Naive thymus-derived CD4-positive, alpha-beta T cell (primary cell): ENCODE results near the gene TTC21A. TPM values are rescaled to one million over a fixed set of nuclear protein-coding genes. Genes with fewer than 3 reads are reported as not detected.

Experiments used
- ATAC-seq: fragments of 150-1000 bp; cut with Tn5 transposase; 2 replicates; pipeline ENCODE4 v1.10.0; 2021; ENCODE audit warnings: mild to moderate bottlenecking, moderate library complexity
- CTCF ChIA-PET: fragments of 350-600 bp; sonication (Branson Sonifier 250); formaldehyde crosslinking; loops from one replicate; lab custom pipeline; 2021; ENCODE audit warnings: antibody characterized with exemption; lab: Charles Lee
- POLR2A ChIA-PET: fragments of 350-600 bp; sonication (Branson Sonifier 250); formaldehyde crosslinking; loops from one replicate; lab custom pipeline; 2021; ENCODE audit warnings: antibody characterized with exemption, inconsistent platforms; lab: Charles Lee
- DNase-seq, 9 donors: peaks; one replicate each; pipeline versions ENCODE4 v3.0.0 to v3.0.0-alpha.2; 2020 to 2022; ENCODE audit warnings: mixed read lengths in 1 of 9
- H3K27ac ChIP-seq: one replicate; pipeline ENCODE4 v1.7.0; 2013; ENCODE audit warnings: mild to moderate bottlenecking, low read depth, low read length, moderate library complexity
- H3K27me3 ChIP-seq, 2 donors: one replicate each; pipeline ENCODE4 v1.7.0; 2013; ENCODE audit warnings: low read length in 2 of 2, mild to moderate bottlenecking in 2 of 2, moderate library complexity in 2 of 2; ENCODE audit not compliant: control insufficient read depth in 2 of 2, insufficient read depth in 2 of 2
- H3K36me3 ChIP-seq, 3 experiments: 1 replicate in 2 of 3; 2 replicates in 1 of 3; pipeline ENCODE4 v1.7.0; 2013; ENCODE audit warnings: low read length in 3 of 3, mild to moderate bottlenecking in 3 of 3, moderate library complexity in 1 of 3; ENCODE audit not compliant: insufficient read depth in 3 of 3, control insufficient read depth in 2 of 3
- H3K4me1 ChIP-seq, 2 donors: one replicate each; pipeline ENCODE4 v1.7.0; 2013; ENCODE audit warnings: low read length in 2 of 2, mild to moderate bottlenecking in 2 of 2, moderate library complexity in 1 of 2; ENCODE audit not compliant: control insufficient read depth in 2 of 2, insufficient read depth in 2 of 2
- H3K4me3 ChIP-seq: 2 replicates; pipeline ENCODE4 v1.7.0; 2013; ENCODE audit warnings: mild to moderate bottlenecking, low read length
- H3K9me3 ChIP-seq, 3 experiments: 1 replicate in 2 of 3; 2 replicates in 1 of 3; pipeline ENCODE4 v1.7.0; 2013; ENCODE audit warnings: low read length in 3 of 3; ENCODE audit not compliant: control insufficient read depth in 2 of 3
- H3K27ac Mint-ChIP-seq, 9 donors: one replicate each; pipeline ENCODE4 v1.8.0; 2020 to 2022; ENCODE audit warnings: mixed read lengths in 9 of 9, mild to moderate bottlenecking in 8 of 9, moderate library complexity in 5 of 9, inconsistent platforms in 2 of 9
- H3K27me3 Mint-ChIP-seq, 5 donors: one replicate each; pipeline ENCODE4 v1.8.0; 2021 to 2022; ENCODE audit warnings: mixed read lengths in 5 of 5, mild to moderate bottlenecking in 1 of 5
- H3K36me3 Mint-ChIP-seq, 5 donors: one replicate each; pipeline ENCODE4 v1.8.0; 2020 to 2022; ENCODE audit warnings: mixed read lengths in 5 of 5, mild to moderate bottlenecking in 3 of 5, inconsistent platforms in 1 of 5
- H3K4me1 Mint-ChIP-seq, 7 donors: one replicate each; pipeline ENCODE4 v1.8.0; 2020 to 2022; ENCODE audit warnings: mixed read lengths in 7 of 7, mild to moderate bottlenecking in 3 of 7, inconsistent platforms in 1 of 7
- H3K4me3 Mint-ChIP-seq, 10 donors: one replicate each; pipeline ENCODE4 v1.8.0; 2020 to 2022; ENCODE audit warnings: mild to moderate bottlenecking in 10 of 10, mixed read lengths in 10 of 10, moderate library complexity in 6 of 10, inconsistent platforms in 2 of 10
- H3K9me3 Mint-ChIP-seq, 11 donors: one replicate each; pipeline ENCODE4 v1.8.0; 2020 to 2022; ENCODE audit warnings: mixed read lengths in 11 of 11, mild to moderate bottlenecking in 4 of 11, inconsistent platforms in 1 of 11, moderate library complexity in 1 of 11
- intact Hi-C, 2 donors: fragments of 100-400 bp; cut with micrococcal nuclease; formaldehyde crosslinking; loops; one replicate each; pipeline ENCODE4 v1.15.1; 2023
- polyA plus RNA-seq, 2 donors: library from polyadenylated mRNA; unstranded; fragments of 300-500 nt; fragmentation: Illumina TruSeq; gene quantifications; one replicate each; pipeline ENCODE4 v1.2.3, GENCODE V29; 2021
- total RNA-seq, 6 experiments: library from RNA in 5 of 6; stranded (reverse) in 5 of 6; gene quantifications; 1 replicate in 5 of 6; 2 replicates in 1 of 6; pipeline ENCODE4 v1.2.3 and lab custom pipeline; 2021 to 2026

TTC21A gene
- total and polyA plus RNA-seq, 7 experiments from 2014 or later, result 0.37 to 9.7 (median 4.8) TPM

GRCh38 chr3:39153977-39154279, 46.4 kb downstream of the TTC21A start:
- intact Hi-C loops, result no loop called here
- POLR2A ChIA-PET, result no interaction called here

GRCh38 chr3:39154280-39155021, 47.0 kb downstream of the TTC21A start:
- H3K4me1 ChIP-seq, result peaks cover 28 to 32% of the 10 kb centered on the region in 2 donors
- peaks cover 0 to 4% (median 0%) of the 10 kb centered on the region in 3 experiments for H3K36me3 ChIP-seq
- POLR2A ChIA-PET, result no interaction called here
- H3K9me3 Mint-ChIP-seq, result no peaks in the 10 kb centered on the region
- peak overlapping the region; percentile 59 to 95 (median 79) for H3K4me3 Mint-ChIP-seq
- H3K4me3 ChIP-seq, result no peak overlapping the region
- peaks cover 37 to 48% (median 45%) of the 10 kb centered on the region in 7 donors for H3K4me1 Mint-ChIP-seq
- peaks cover 0 to 5% (median 0%) of the 10 kb centered on the region in 5 donors for H3K27me3 Mint-ChIP-seq
- CTCF ChIA-PET, result interaction anchor here (0.9 to 1.5 kb wide), 2 partner anchors 23 to 138 kb away, joined by 3 read pairs; no protein-coding TSS in a partner anchor
- ATAC-seq, result no peak
- peak overlapping the region; percentile 85 to 95 (median 90) for H3K27ac Mint-ChIP-seq
- peaks cover 0 to 8% (median 0%) of the 10 kb centered on the region in 5 donors for H3K36me3 Mint-ChIP-seq
- H3K27me3 ChIP-seq, result no peaks in the 10 kb centered on the region
- intact Hi-C loops, result no loop called here
- DNase-seq, result no peak
- H3K9me3 ChIP-seq, result no peaks in the 10 kb centered on the region
- peak overlapping the region; percentile 100 for H3K27ac ChIP-seq

More at GRCh38 chr3:39153977-39154279, 46.4 kb downstream of the TTC21A start:
- Mint-ChIP-seq H3K4me3 (peak overlapping the region; percentile 59 to 95 (median 79)), H3K36me3 (peaks cover 0 to 8% (median 0%) of the 10 kb centered on the region in 5 donors), H3K27me3 (peaks cover 0 to 5% (median 0%) of the 10 kb centered on the region in 5 donors), H3K9me3 (no peaks in the 10 kb centered on the region), H3K4me1 (peaks cover 42 to 53% (median 50%) of the 10 kb centered on the region in 7 donors), H3K27ac (peak overlapping the region; percentile 85 to 95 (median 90))
- Histone ChIP-seq H3K36me3 (peaks cover 0 to 4% (median 0%) of the 10 kb centered on the region in 3 experiments), H3K4me3 (no peak overlapping the region), H3K9me3 (no peaks in the 10 kb centered on the region), H3K4me1 (peaks cover 32 to 37% of the 10 kb centered on the region in 2 donors), H3K27me3 (no peaks in the 10 kb centered on the region), H3K27ac (peak overlapping the region; percentile 100)
- CTCF ChIA-PET, result no interaction called here
- DNase-seq (no peak), ATAC-seq (no peak)

- no peaks in the 10 kb centered on the region for H3K9me3 Mint-ChIP-seq
- DNase-seq (no peak), ATAC-seq (no peak)
- H3K36me3 Mint-ChIP-seq, result peaks cover 0 to 8% (median 0%) of the 10 kb centered on the region in 5 donors
- peak overlapping the region in 2 of 10 donors; percentile 10 to 71 for H3K4me3 Mint-ChIP-seq
- Histone ChIP-seq H3K27me3 (no peaks in the 10 kb centered on the region), H3K4me3 (no peak overlapping the region), H3K9me3 (no peaks in the 10 kb centered on the region), H3K36me3 (peaks cover 0 to 4% (median 0%) of the 10 kb centered on the region in 3 experiments), H3K4me1 (peaks cover 8 to 12% of the 10 kb centered on the region in 2 donors), H3K27ac (no peak overlapping the region)
- ChIA-PET CTCF (interaction anchor here (0.6 kb wide), 1 partner anchor 8 kb away, joined by 3 read pairs; no protein-coding TSS in a partner anchor), POLR2A (interaction anchor here (0.6 to 0.8 kb wide), 2 partner anchors 13 to 108 kb away, joined by 3 to 4 read pairs; no protein-coding TSS in a partner anchor)
- peaks cover 0 to 5% (median 0%) of the 10 kb centered on the region in 5 donors for H3K27me3 Mint-ChIP-seq
- peaks cover 17 to 28% (median 25%) of the 10 kb centered on the region in 7 donors for H3K4me1 Mint-ChIP-seq
- H3K27ac Mint-ChIP-seq, result peak overlapping the region in 6 of 9 donors; percentile 9 to 92 (median 70)
- intact Hi-C loops, result no loop called here
Measured at GRCh38 chr3:39156421-39156820, 48.9 kb downstream of the TTC21A start.

- POLR2A ChIA-PET, result no interaction called here
- intact Hi-C loops, result no loop called here
- H3K27ac Mint-ChIP-seq, result peak overlapping the region in 1 of 9 donors; percentile 34
Measured at GRCh38 chr3:39157359-39157758, 49.9 kb downstream of the TTC21A start.

GRCh38 chr3:39158148-39158715, 50.8 kb downstream of the TTC21A start:
- H3K4me3 Mint-ChIP-seq, result no peak overlapping the region
- POLR2A ChIA-PET, result no interaction called here
- peak overlapping the region in 2 of 9 donors; percentile 14 to 34 for H3K27ac Mint-ChIP-seq

More at GRCh38 chr3:39157359-39157758, 49.9 kb downstream of the TTC21A start:
- no peaks in the 10 kb centered on the region for H3K27me3 ChIP-seq
- Mint-ChIP-seq H3K36me3 (peaks cover 0 to 3% (median 0%) of the 10 kb centered on the region in 5 donors), H3K9me3 (no peaks in the 10 kb centered on the region), H3K4me1 (peaks cover 8 to 19% (median 16%) of the 10 kb centered on the region in 7 donors), H3K27me3 (peaks cover 0 to 5% (median 0%) of the 10 kb centered on the region in 5 donors), H3K4me3 (no peak overlapping the region)
- H3K4me3 ChIP-seq, result no peak overlapping the region
- DNase-seq, result no peak
- H3K36me3 ChIP-seq, result peaks cover 0 to 4% (median 0%) of the 10 kb centered on the region in 3 experiments
- H3K9me3 ChIP-seq, result no peaks in the 10 kb centered on the region
- CTCF ChIA-PET, result interaction anchor here (1.4 kb wide), 1 partner anchor 30 kb away, joined by 5 read pairs; no protein-coding TSS in a partner anchor
- ATAC-seq, result no peak
- H3K4me1 ChIP-seq, result peaks cover 0 to 2% of the 10 kb centered on the region in 2 donors
- H3K27ac ChIP-seq, result no peak overlapping the region

GRCh38 chr3:39164414-39164813, 56.9 kb downstream of the TTC21A start:
- peaks cover 0 to 3% (median 0%) of the 10 kb centered on the region in 11 donors for H3K9me3 Mint-ChIP-seq
- intact Hi-C loops, result no loop called here

More at GRCh38 chr3:39158148-39158715, 50.8 kb downstream of the TTC21A start:
- H3K4me1 ChIP-seq, result no peaks in the 10 kb centered on the region
- no peak for DNase-seq
- H3K36me3 Mint-ChIP-seq, result peaks cover 0 to 2% (median 0%) of the 10 kb centered on the region in 5 donors
- no peaks in the 10 kb centered on the region for H3K36me3 ChIP-seq
- intact Hi-C loops, result no loop called here
- no peaks in the 10 kb centered on the region for H3K27me3 ChIP-seq
- no peak overlapping the region for H3K4me3 ChIP-seq
- ATAC-seq, result no peak
- no peaks in the 10 kb centered on the region for H3K9me3 ChIP-seq
- peaks cover 0 to 5% (median 0%) of the 10 kb centered on the region in 5 donors for H3K27me3 Mint-ChIP-seq
- CTCF ChIA-PET, result interaction anchor here (1.4 kb wide), 1 partner anchor 31 kb away, joined by 5 read pairs; no protein-coding TSS in a partner anchor
- peaks cover 5 to 16% (median 12%) of the 10 kb centered on the region in 7 donors for H3K4me1 Mint-ChIP-seq
- H3K27ac ChIP-seq, result no peak overlapping the region
- peaks cover 0 to 1% (median 0%) of the 10 kb centered on the region in 11 donors for H3K9me3 Mint-ChIP-seq

More at GRCh38 chr3:39164414-39164813, 56.9 kb downstream of the TTC21A start:
- Mint-ChIP-seq H3K36me3 (peaks cover 0 to 6% (median 0%) of the 10 kb centered on the region in 5 donors), H3K4me1 (peaks cover 0 to 19% (median 0%) of the 10 kb centered on the region in 7 donors), H3K27ac (peak overlapping the region in 1 of 9 donors; percentile 46), H3K27me3 (no peaks in the 10 kb centered on the region), H3K4me3 (no peak overlapping the region)
- DNase-seq (no peak), ATAC-seq (no peak)
- POLR2A ChIA-PET, result no interaction called here
- CTCF ChIA-PET, result interaction anchor here (0.6 kb wide), 1 partner anchor 25 kb away, joined by 3 read pairs; no protein-coding TSS in a partner anchor
- no peaks in the 10 kb centered on the region for H3K4me1 ChIP-seq
- no peak overlapping the region for H3K27ac ChIP-seq
- H3K9me3 ChIP-seq, result no peaks in the 10 kb centered on the region
- H3K4me3 ChIP-seq, result no peak overlapping the region
- no peaks in the 10 kb centered on the region for H3K36me3 ChIP-seq
- H3K27me3 ChIP-seq, result no peaks in the 10 kb centered on the region
